NCI-H510A (cell line): ENCODE measurements around the gene SNRNP200.
"Not testable (repeated sequence)": the region's sequence is repeated elsewhere in the genome, so short reads cannot be mapped to it uniquely, and the experiment has no call there.

ENCODE experiments used
- DNase-seq: peaks from one replicate; lab custom pipeline; 2025; lab: John Stamatoyannopoulos, UW

Gene SNRNP200

GRCh38 chr2:96325041-96325883 lies 19.9 kb upstream of the SNRNP200 start, which contains the start of gene ITPRIPL1:
TSS of gene ITPRIPL1 (plus strand) at chr2:96325317. CDS start at chr2:96325840, 523 bp downstream.
- DNase-seq, result no peak

GRCh38 chr2:96324721-96325040 lies 19.3 kb upstream of the SNRNP200 start:
- DNase-seq, result no peak

- no peak for DNase-seq
Measured at GRCh38 chr2:96323849-96324248, 18.5 kb upstream of the SNRNP200 start.

DNA sequence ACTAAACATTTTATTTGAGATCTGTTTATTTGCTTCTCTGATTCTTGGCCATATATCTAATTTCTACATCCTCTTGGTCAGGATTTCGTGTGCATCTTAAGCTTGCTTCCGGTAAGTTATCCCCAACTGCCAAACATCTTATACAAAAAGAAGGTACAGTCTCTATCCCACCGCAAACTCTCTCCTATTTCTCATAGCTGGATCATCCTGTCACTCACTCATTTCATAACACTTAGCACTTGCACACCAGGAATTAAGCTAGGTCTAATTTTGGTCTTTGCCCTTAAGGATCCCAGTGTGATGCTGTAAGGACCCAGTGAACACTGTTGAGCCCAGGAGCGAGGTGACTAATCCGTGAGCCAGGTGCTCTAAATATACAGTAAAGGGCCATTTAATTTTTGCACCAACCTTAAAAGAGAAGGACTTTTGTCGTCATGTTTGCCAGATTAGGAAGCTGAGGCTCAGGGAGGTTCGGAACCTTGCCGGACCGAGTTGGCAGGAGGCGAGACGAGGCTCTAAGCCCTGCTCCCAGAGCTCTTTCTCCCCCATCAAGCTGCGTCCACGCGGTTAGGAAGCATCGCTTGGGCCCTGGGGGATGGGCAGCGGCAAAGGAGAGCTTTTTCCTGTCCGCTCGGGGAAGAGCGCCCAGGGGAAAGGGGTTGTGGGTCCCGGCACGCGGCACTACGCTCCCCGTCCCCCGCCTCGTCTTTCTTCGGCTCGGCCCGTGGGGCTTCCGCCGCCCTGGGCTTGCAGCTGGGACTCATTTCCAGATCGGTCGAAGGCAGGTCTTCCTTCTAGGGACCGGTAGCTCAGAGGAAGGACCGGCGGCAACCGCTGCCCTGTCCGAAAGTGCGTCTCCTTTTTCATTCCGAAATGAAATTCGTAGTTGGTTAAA lies 15.6 kb upstream of the SNRNP200 start:
- DNase-seq, result no peak

GRCh38 chr2:96320326-96320725 lies 15.0 kb upstream of the SNRNP200 start:
- no peak for DNase-seq

DNA sequence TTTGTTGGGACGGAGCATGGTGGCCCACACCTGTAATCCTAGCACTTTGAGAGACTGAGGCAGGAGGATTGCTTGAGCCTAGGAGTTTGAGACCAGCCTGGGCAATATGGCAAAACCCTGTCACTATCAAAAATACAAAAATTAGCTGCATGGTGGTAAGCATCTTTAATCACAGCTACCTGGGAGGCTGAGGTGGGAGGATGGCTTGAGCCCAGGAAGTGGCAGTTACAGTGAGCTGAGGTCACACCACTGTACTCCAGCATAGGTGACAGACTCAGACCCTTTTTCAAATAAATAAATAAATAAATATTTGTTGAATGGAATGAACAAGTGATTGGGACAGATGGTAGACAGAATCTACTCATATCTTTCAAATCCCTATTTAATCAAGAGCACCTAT lies 14.1 kb upstream of the SNRNP200 start:
- no peak for DNase-seq

- no peak for DNase-seq
Measured at GRCh38 chr2:96318723-96319122, 13.4 kb upstream of the SNRNP200 start.

DNA sequence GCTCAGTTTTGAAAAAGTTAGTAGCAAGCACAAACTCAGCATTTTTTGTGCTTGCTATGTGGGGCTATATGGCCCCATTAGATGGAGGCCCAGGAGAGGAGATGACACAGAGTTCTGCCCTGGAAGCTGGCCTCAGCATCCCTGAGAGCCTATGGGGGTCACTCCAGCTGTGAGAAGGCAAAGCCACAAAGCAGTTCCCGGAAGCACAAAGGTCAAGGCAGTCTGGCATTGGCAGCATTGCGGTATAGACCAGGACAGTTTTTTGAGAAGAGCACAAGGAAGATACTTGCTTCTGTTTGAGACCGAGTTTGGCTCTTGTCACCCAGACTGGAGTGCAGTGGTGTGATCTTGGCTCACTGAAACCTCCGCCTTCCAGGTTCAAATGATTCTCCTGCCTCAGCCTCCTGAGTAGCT lies 12.2 kb upstream of the SNRNP200 start:
- DNase-seq, result no peak

GRCh38 chr2:96316999-96317398 lies 11.7 kb upstream of the SNRNP200 start:
- DNase-seq, result no peak

GRCh38 chr2:96315400-96316071 lies 10.2 kb upstream of the SNRNP200 start:
- DNase-seq, result no peak

- no peak for DNase-seq
Measured at GRCh38 chr2:96315005-96315399, 9.7 kb upstream of the SNRNP200 start.

DNA sequence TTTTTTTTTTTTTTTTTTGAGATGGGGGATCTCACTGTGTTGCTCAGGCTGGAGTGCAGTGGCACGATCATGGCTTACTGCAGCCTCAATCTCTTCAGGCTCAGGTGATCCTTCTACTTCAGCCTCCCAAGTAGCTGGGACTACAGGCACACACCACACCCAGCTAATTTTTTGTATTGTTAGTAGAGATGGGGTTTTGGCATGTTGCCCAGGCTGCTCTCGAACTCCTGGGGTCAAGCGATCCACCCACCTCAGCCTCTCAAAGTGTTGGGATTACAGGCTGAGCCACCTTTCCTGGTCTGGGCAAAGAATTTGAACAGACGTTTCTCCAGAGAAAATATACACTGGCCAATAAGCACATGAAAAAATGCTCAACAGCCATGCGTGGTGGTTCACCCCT lies 2.9 kb upstream of the SNRNP200 start:
- no peak for DNase-seq

DNA sequence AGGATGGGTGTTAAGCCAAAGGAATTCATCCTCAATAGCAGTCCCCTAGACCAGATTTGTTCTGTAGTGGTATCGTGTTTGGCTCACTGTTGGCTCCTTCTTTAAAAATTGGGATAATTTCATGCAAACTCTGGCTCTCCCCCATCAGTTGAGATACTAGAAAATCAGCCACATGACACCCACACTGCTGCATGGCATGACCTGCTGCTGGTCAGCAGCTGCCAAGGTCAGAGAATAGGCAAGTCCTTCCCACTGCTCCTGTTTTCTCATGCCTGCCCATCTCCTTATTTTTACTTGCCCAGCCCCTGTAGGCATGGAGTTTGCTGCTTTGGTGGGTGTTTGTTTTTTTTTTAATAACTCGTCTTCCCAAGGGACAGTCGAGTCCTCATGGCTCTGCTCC lies 1.0 kb upstream of the SNRNP200 start:
- no peak for DNase-seq

DNA sequence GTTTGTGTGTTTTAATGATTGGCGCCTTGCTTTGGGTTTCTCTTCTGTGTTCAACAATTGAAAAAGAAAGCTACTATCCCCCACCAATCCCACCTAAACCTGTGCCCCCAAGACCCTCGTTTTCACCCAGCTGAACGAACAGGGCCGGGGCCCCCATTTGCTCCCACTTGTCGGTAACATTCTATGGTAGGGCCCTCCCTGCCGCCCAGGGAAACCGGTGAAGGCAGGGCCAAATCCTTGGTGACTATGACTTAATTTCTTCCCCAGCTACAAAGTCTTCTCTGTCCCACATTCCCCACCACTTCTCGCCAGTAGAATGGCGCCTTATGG lies 598 bp upstream of the SNRNP200 start:
- DNase-seq, result no peak

- no peak for DNase-seq
Measured at GRCh38 chr2:96304606-96305005, 740 bp downstream of the SNRNP200 start.

- DNase-seq, result no peak
Measured at GRCh38 chr2:96301865-96302264, 3.5 kb downstream of the SNRNP200 start.

DNA sequence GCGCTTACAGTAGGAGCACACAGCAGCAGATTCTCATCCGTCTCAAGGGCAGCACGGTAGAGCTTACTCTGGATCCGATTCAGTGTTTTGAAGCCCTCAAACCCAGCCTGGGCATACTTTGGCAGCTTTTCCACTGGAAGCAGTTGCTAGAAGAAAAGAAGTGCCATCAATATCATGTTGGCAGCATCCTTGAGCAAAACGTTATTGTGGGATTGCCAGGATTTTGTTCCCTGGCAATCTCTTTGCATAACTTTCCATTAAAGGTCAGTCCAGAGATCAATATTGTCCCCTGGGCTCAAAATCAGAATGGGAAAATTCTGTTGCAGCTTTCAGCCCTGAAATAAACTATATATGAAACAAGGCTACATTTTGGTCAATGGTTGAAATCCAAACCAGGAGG lies 8.4 kb downstream of the SNRNP200 start:
- DNase-seq, result no peak

- not testable (repeated sequence) for DNase-seq
Measured at GRCh38 chr2:96294271-96294670, 11.1 kb downstream of the SNRNP200 start.

- DNase-seq, result no peak
Measured at GRCh38 chr2:96291751-96292150, 13.6 kb downstream of the SNRNP200 start.

DNA sequence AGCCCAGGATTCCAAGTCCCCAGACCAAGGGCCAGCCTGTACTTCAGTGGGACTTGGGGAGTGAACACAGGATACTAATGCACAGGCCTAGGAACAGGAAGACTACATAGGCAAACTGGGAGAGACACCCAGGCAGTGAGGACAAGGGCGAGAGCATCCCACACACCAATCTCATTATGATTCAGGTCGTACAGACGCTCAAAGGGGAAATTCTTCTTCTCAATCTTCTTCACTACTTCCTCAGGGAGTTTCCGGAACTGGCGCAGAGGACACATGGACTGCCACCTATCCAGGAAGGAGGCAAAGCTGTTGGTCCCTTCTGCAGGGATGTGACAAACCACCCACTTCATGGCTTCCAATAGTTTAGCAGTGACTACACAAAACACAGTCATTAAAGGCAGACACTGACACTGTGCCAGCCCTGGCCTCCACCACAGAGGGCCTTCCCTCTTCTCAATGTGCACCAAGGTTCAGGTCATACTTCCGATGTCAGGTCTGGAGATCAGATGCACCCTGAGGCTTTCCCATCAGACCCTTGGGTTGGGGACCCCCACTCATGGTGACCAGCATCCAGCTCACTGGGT lies 18.0 kb downstream of the SNRNP200 start:
- no peak for DNase-seq

DNA sequence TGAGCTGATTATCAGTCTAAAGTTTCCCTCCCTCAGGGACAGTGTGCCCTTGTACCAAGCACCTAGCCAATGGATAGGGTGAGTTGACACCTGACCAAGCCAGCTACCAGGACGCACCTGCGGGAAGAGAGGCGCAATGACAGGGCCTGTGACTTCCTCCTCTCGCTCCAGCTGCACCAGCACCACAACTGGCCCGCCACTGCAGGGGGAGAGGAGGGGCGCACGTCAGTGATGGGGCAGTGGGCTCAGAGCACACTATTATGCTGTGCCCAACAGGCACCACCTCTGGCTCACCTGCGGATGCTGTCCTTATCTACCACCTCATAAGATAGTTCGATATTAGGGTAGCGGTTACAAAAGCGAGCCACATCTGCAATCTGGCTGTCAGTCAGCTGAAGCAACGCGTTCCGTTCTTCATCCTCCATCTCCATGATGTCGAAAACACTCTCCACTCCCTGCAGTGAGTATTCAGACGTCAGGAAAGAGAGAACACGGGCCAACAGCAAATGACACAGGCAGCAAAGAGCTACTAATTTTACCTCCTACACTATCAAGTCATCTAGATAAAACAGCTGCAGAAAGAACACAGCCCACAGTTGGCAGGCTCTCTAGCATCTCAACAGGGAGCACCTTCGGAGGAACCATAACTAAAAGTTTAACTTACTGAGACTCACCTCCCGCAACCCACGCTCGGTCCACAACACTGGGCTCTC lies 28.4 kb downstream of the SNRNP200 start:
- DNase-seq, result no peak
